ENCODE results near the gene RHOF.

- no peak for TF ChIP-seq CTCF (IDR thresholded peaks at IDR 0.05)
- TF ChIP-seq POLR2A (IDR thresholded peaks at IDR 0.05) = no peak
Measured at GRCh38 chr12:121784460-121784859, 9.0 kb downstream of the RHOF start.

All from adrenal gland (tissue), 5 donors.